Measurements from ENCODE around the gene APOD. TPM values are rescaled to one million over a fixed set of nuclear protein-coding genes. Genes with fewer than 3 reads are reported as not detected.

APOD gene
- total and polyA plus RNA-seq, 10 of the 15 experiments (the other 5 are each of a cell fraction or from before 2014, with no cell fraction given) = 0.06 to 0.77 (median 0.47) TPM; not detected in 3

DNA sequence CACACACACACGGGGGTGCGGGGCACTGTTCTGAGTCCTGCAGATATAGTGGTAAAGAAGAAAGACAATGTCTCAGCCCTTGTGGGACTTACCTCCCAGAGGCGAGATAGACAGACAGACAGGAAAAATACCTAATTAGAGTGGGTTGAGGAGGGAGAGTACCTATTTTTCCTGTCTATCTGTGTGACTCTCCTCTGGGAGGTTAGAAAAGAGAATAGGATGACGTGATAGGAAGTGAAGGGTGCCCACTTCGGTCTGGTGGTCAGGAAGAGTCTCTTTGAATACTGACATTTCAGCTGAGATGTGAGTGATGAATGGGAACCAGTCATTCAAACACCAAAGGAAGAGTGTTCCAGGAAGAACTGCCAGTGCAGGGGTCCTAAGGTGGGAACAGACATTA lies 4.1 kb upstream of the APOD start:
- peaks cover 4% of the 10 kb centered on the region; the same call in 1 of the 3 replicates for H3K9me3 ChIP-seq (replicated peaks; ENCODE audit: control insufficient read depth, insufficient read depth, low read length)
- H3K4me1 ChIP-seq (ENCODE audit: control insufficient read depth, insufficient read depth, low read length) = no peaks in the 10 kb centered on the region; the same call in 1 of the 2 replicates
- ChIA-PET POLR2A (no interaction called here), CTCF (no interaction called here), SMC1A (ENCODE audit: uncharacterized antibody, unreplicated experiment) (no interaction called here), RAD21 (ENCODE audit: unreplicated experiment) (no interaction called here)
- H4K20me1 ChIP-seq (ENCODE audit: control insufficient read depth, insufficient read depth) = no peaks in the 10 kb centered on the region
- no peak overlapping the region for H3K27ac ChIP-seq (ENCODE audit: control insufficient read depth, insufficient read depth)
- in situ Hi-C loops (cut with MboI) (no loop called here), intact Hi-C loops (cut with micrococcal nuclease; ENCODE audit: unreplicated experiment) (no loop called here)
- DNase-seq (ENCODE audit: low read depth, low spot score) = peak; percentile 4
- FAIRE-seq = no peak
- no peak overlapping the region for H3K4me2 ChIP-seq (ENCODE audit: control insufficient read depth, insufficient read depth)
- WGBS (ENCODE audit: insufficient coverage, insufficient replicate concordance, low lambda C conversion rate, missing lambda C conversion rate) = 13% methylated on average over 5 of the region's 5 CpGs
- H3K36me3 ChIP-seq (ENCODE audit: control insufficient read depth in 2 of 2, insufficient read depth in 2 of 2, low read length in 1 of 2) = no peaks in the 10 kb centered on the region
- peak overlapping the region; percentile 15; the same call in 1 of the 2 replicates for H2AFZ ChIP-seq (ENCODE audit: control insufficient read depth, low read depth, low read length)
- H3K9ac ChIP-seq (ENCODE audit: control insufficient read depth, insufficient read depth, low read length) = no peak overlapping the region
- no peaks in the 10 kb centered on the region for H3K27me3 ChIP-seq (replicated peaks in 1 of 2; ENCODE audit: control insufficient read depth in 2 of 2, insufficient read depth in 2 of 2, low read length in 1 of 2)
- no TSS peak for BruUV-seq (replicated peaks)
- H3K4me3 ChIP-seq = no peak overlapping the region
- no peaks in the 10 kb centered on the region for H3K79me2 ChIP-seq (ENCODE audit: control insufficient read depth, insufficient read depth, low read length)
- ATAC-seq = peak; percentile 57
- TF ChIP-seq MTA2 (IDR thresholded peaks at IDR 0.05; ENCODE audit: low read depth) (peak; percentile 54; the same call in 1 of the 2 replicates), ZBTB33 (IDR thresholded peaks at IDR 0.05) (no peak), IKZF1 (conservative IDR thresholded peaks at IDR 0.05) (peak; percentile 40; the same call in 1 of the 2 replicates), ATF7 (IDR thresholded peaks at IDR 0.05; ENCODE audit: low read depth) (peak; percentile 82), EZH2 (IDR thresholded peaks at IDR 0.05; ENCODE audit: borderline replicate concordance, control insufficient read depth, low read depth, low read length) (no peak), ZBTB40 (IDR thresholded peaks at IDR 0.05; ENCODE audit: borderline replicate concordance) (no peak), TCF7 (IDR thresholded peaks at IDR 0.05; ENCODE audit: borderline replicate concordance) (no peak), FOXM1 (IDR thresholded peaks at IDR 0.05; ENCODE audit: low read depth, low read length) (no peak), NFXL1 (IDR thresholded peaks at IDR 0.05; ENCODE audit: borderline replicate concordance) (no peak), IKZF2 (IDR thresholded peaks at IDR 0.05) (peak; percentile 58 to 64; a peak in 2 of 4 replicates), RUNX3 (IDR thresholded peaks at IDR 0.05; ENCODE audit: low read length) (0 out of 2 replicates have a peak, but pooled peaks have one; percentile 7)
- TF ChIP-seq, protein P1, sequence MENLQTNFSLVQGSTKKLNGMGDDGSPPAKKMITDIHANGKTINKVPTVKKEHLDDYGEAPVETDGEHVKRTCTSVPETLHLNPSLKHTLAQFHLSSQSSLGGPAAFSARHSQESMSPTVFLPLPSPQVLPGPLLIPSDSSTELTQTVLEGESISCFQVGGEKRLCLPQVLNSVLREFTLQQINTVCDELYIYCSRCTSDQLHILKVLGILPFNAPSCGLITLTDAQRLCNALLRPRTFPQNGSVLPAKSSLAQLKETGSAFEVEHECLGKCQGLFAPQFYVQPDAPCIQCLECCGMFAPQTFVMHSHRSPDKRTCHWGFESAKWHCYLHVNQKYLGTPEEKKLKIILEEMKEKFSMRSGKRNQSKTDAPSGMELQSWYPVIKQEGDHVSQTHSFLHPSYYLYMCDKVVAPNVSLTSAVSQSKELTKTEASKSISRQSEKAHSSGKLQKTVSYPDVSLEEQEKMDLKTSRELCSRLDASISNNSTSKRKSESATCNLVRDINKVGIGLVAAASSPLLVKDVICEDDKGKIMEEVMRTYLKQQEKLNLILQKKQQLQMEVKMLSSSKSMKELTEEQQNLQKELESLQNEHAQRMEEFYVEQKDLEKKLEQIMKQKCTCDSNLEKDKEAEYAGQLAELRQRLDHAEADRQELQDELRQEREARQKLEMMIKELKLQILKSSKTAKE (IDR thresholded peaks at IDR 0.05; ENCODE audit: low read depth, poor library complexity, severe bottlenecking) = peak; percentile 34
- TF ChIP-seq, protein P2, sequence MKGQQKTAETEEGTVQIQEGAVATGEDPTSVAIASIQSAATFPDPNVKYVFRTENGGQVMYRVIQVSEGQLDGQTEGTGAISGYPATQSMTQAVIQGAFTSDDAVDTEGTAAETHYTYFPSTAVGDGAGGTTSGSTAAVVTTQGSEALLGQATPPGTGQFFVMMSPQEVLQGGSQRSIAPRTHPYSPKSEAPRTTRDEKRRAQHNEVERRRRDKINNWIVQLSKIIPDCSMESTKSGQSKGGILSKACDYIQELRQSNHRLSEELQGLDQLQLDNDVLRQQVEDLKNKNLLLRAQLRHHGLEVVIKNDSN (IDR thresholded peaks at IDR 0.05; ENCODE audit: borderline replicate concordance, extremely low read length, insufficient read depth, low read depth, low read length) = no peak

Data from GM12878 (cell line).